Measurements from ENCODE around the gene PCDHGB6. TPM values are rescaled to one million over a fixed set of nuclear protein-coding genes. Genes with fewer than 3 reads are reported as not detected.
"Not testable (repeated sequence)": the region's sequence is repeated elsewhere in the genome, so short reads cannot be mapped to it uniquely, and the experiment has no call there.

Gene PCDHGB6
- total RNA-seq, 1 donor = 6.2 TPM

- Histone ChIP-seq H3K4me2 (ENCODE audit: insufficient read depth, low read length) (peak within 1 kb of the TSS; percentile 37), H3K9me3 (ENCODE audit: low read depth, low read length) (peaks cover 12% of the 10 kb centered on the region), H3K4me3 (ENCODE audit: insufficient read depth, low read length) (peak within 1 kb of the TSS; percentile 69), H2AFZ (ENCODE audit: low read length) (peak within 1 kb of the TSS; percentile 25)
- H3K79me2 ChIP-seq (ENCODE audit: insufficient read depth, low read length); H4K20me1 ChIP-seq (ENCODE audit: insufficient read depth, low read length); H3K4me1 ChIP-seq (ENCODE audit: insufficient read depth, low read length); H3K27me3 ChIP-seq (ENCODE audit: insufficient read depth, low read length); H3K36me3 ChIP-seq (ENCODE audit: insufficient read depth, low read length); DNase-seq (ENCODE audit: insufficient read length, low spot score, missing footprints); H3K27ac ChIP-seq (ENCODE audit: low read depth, low read length): not testable (repeated sequence)
- TF ChIP-seq CTCF (IDR thresholded peaks at IDR 0.05; ENCODE audit: extremely low read depth, low read depth, low read length) = peak; percentile 57
Measured at GRCh38 chr5:141387557-141388311, 20.1 kb upstream of the PCDHGB6 start, which contains the start of gene PCDHGB4. PCDHGB4 (plus strand) TSS chr5:141387698; CDS start chr5:141387885, 187 bp downstream.

GRCh38 chr5:141388661-141389060 lies 19.2 kb upstream of the PCDHGB6 start:
- Histone ChIP-seq H2AFZ (ENCODE audit: low read length) (no peak overlapping the region), H3K9me3 (ENCODE audit: low read depth, low read length) (peaks cover 18% of the 10 kb centered on the region), H3K27ac (ENCODE audit: low read depth, low read length) (no peak overlapping the region), H4K20me1 (ENCODE audit: insufficient read depth, low read length) (no peaks in the 10 kb centered on the region), H3K79me2 (ENCODE audit: insufficient read depth, low read length) (no peaks in the 10 kb centered on the region), H3K27me3 (ENCODE audit: insufficient read depth, low read length) (no peaks in the 10 kb centered on the region), H3K36me3 (ENCODE audit: insufficient read depth, low read length) (peaks cover 4% of the 10 kb centered on the region), H3K4me2 (ENCODE audit: insufficient read depth, low read length) (peak overlapping the region; percentile 20), H3K4me1 (ENCODE audit: insufficient read depth, low read length) (no peaks in the 10 kb centered on the region), H3K4me3 (ENCODE audit: insufficient read depth, low read length) (peak overlapping the region; percentile 47)
- TF ChIP-seq CTCF (IDR thresholded peaks at IDR 0.05; ENCODE audit: extremely low read depth, low read depth, low read length) = no peak
- no peak for DNase-seq (ENCODE audit: insufficient read length, low spot score, missing footprints)

- H3K27me3 ChIP-seq (ENCODE audit: insufficient read depth, low read length) = no peaks in the 10 kb centered on the region
- no peak overlapping the region for H3K4me2 ChIP-seq (ENCODE audit: insufficient read depth, low read length)
- H3K4me3 ChIP-seq (ENCODE audit: insufficient read depth, low read length) = peak overlapping the region; percentile 7
- no peak overlapping the region for H3K27ac ChIP-seq (ENCODE audit: low read depth, low read length)
- H3K4me1 ChIP-seq (ENCODE audit: insufficient read depth, low read length) = no peaks in the 10 kb centered on the region
- H2AFZ ChIP-seq (ENCODE audit: low read length) = no peak overlapping the region
- no peak for DNase-seq (ENCODE audit: insufficient read length, low spot score, missing footprints)
- TF ChIP-seq CTCF (IDR thresholded peaks at IDR 0.05; ENCODE audit: extremely low read depth, low read depth, low read length) = no peak
- no peaks in the 10 kb centered on the region for H3K79me2 ChIP-seq (ENCODE audit: insufficient read depth, low read length)
- H4K20me1 ChIP-seq (ENCODE audit: insufficient read depth, low read length) = no peaks in the 10 kb centered on the region
- H3K9me3 ChIP-seq (ENCODE audit: low read depth, low read length) = peaks cover 22% of the 10 kb centered on the region
- peaks cover 4% of the 10 kb centered on the region for H3K36me3 ChIP-seq (ENCODE audit: insufficient read depth, low read length)
Measured at GRCh38 chr5:141389153-141390042, 18.4 kb upstream of the PCDHGB6 start.
